Left ventricle myocardium inferior (tissue), 1 donor: ENCODE measurements around the gene INSYN2A. TPM values are rescaled to one million over a fixed set of nuclear protein-coding genes. Genes with fewer than 3 reads are reported as not detected.

Source experiments
- DNase-seq: peaks from one replicate; pipeline ENCODE4 v3.0.0-alpha.2; 2020
- H3K27ac ChIP-seq: fragments of 200-600 bp; replicated peaks from 2 replicates; pipeline ENCODE4 v1.8.0; 2021
- H3K27me3 ChIP-seq: fragments of 200-600 bp; 2 replicates; pipeline ENCODE4 v1.8.0; 2021; ENCODE audit warnings: low read depth
- H3K36me3 ChIP-seq: fragments of 200-600 bp; 2 replicates; pipeline ENCODE4 v1.8.0; 2021
- H3K4me1 ChIP-seq: fragments of 200-600 bp; 2 replicates; pipeline ENCODE4 v1.8.0; 2021
- H3K4me3 ChIP-seq: fragments of 200-600 bp; 2 replicates; pipeline ENCODE4 v1.8.0; 2021; ENCODE audit warnings: mild to moderate bottlenecking, moderate library complexity
- H3K9me3 ChIP-seq: fragments of 200-600 bp; replicated peaks from 2 replicates; pipeline ENCODE4 v1.8.0; 2021
- CTCF ChIP-seq: fragments of 200-600 bp; IDR thresholded peaks from 2 replicates; pipeline ENCODE4 v1.8.0; 2021; ENCODE audit warnings: antibody characterized with exemption, mild to moderate bottlenecking, borderline replicate concordance
- intact Hi-C: fragments of 100-400 bp; cut with micrococcal nuclease; formaldehyde crosslinking; loops from one replicate; pipeline ENCODE4 v1.11.0; 2022
- total RNA-seq: library from RNA; stranded (reverse); fragmentation: NEBNext Ultra II Directional; extraction: Animal tissue kit (Norgen Biotek cat#: 25700); gene quantifications from one replicate; pipeline ENCODE4 v1.2.1, GENCODE V29; 2021
- donor health status: DM: no; HTN: yes; CAD: no; lungs with severe emphysema.

Gene INSYN2A
- total RNA-seq, 1 donor from 2014 or later, result not detected

GRCh38 chr10:127195571-127196281 is 665 bp downstream of the INSYN2A start:
- Histone ChIP-seq H3K4me1 (peaks cover 25% of the 10 kb centered on the region), H3K36me3 (no peaks in the 10 kb centered on the region), H3K4me3 (peak overlapping the region; percentile 67), H3K27ac (no peak overlapping the region), H3K27me3 (peaks cover 21% of the 10 kb centered on the region), H3K9me3 (no peaks in the 10 kb centered on the region)
- no peak for DNase-seq
- no peak for TF ChIP-seq CTCF
- intact Hi-C loops, result no loop called here

GRCh38 chr10:127195041-127195506 is 1.3 kb downstream of the INSYN2A start:
- intact Hi-C loops, result no loop called here
- Histone ChIP-seq H3K4me3 (peak overlapping the region; percentile 67), H3K27ac (no peak overlapping the region), H3K9me3 (no peaks in the 10 kb centered on the region), H3K27me3 (peaks cover 21% of the 10 kb centered on the region), H3K36me3 (no peaks in the 10 kb centered on the region), H3K4me1 (peaks cover 25% of the 10 kb centered on the region)
- no peak for TF ChIP-seq CTCF
- no peak for DNase-seq

DNA sequence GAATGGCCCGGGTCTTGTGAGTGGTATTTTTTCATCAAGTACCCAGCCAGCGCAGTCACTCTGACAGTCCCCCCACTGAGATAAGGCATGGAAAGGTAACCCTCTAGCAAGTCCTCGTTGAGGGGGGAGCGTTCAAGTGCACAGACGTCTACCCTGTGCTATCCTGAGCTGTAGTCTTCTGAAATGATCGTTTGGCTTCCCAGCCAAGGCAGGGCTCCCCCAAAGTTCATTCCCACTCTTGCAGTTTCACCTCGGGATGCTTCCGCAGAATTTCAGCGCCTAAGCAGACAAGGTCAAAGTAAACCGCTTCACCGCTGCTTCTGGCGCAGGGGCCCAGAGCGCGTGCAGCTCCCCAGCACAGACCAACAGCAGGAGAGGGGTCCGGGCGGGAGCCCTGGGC is 1.8 kb downstream of the INSYN2A start:
- no peaks in the 10 kb centered on the region for H3K36me3 ChIP-seq
- no peaks in the 10 kb centered on the region for H3K9me3 ChIP-seq

DNA sequence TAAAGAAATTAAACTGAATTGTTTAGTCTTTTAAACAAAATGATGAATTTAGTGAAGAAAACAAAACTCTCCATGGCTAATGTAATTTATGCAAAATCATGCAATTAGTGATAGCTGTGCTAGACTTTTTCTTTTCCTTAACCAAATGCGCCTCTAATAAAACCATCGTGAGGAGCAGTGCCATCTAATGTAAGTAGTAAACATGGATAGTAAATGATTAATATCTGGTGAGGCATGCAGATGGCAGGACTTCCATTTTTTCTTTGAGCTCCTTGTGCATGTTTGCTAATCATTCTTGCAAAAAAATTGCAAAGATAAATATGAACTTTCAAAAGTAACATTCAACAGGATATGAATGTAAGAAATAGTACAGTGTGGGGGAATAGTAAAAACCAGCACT is 2.3 kb downstream of the INSYN2A start:
- DNase-seq, result no peak
- H3K36me3 ChIP-seq, result no peaks in the 10 kb centered on the region
- no peak overlapping the region for H3K4me3 ChIP-seq
- TF ChIP-seq CTCF, result no peak
- H3K9me3 ChIP-seq, result no peaks in the 10 kb centered on the region
- intact Hi-C loops, result no loop called here
- H3K4me1 ChIP-seq, result peaks cover 25% of the 10 kb centered on the region
- H3K27me3 ChIP-seq, result peaks cover 21% of the 10 kb centered on the region
- H3K27ac ChIP-seq, result no peak overlapping the region

More for the DNA sequence above, 1.8 kb downstream of the INSYN2A start:
- H3K27ac ChIP-seq, result no peak overlapping the region
- no peak for TF ChIP-seq CTCF
- peaks cover 25% of the 10 kb centered on the region for H3K4me1 ChIP-seq
- intact Hi-C loops, result no loop called here
- DNase-seq, result no peak
- peak overlapping the region; percentile 67 for H3K4me3 ChIP-seq
- H3K27me3 ChIP-seq, result peaks cover 21% of the 10 kb centered on the region

GRCh38 chr10:127193125-127193524 is 3.3 kb downstream of the INSYN2A start:
- H3K36me3 ChIP-seq, result no peaks in the 10 kb centered on the region
- intact Hi-C loops, result no loop called here
- TF ChIP-seq CTCF, result no peak
- no peaks in the 10 kb centered on the region for H3K9me3 ChIP-seq
- H3K4me1 ChIP-seq, result peaks cover 25% of the 10 kb centered on the region
- no peak overlapping the region for H3K27ac ChIP-seq
- no peak for DNase-seq
- peaks cover 21% of the 10 kb centered on the region for H3K27me3 ChIP-seq
- H3K4me3 ChIP-seq, result no peak overlapping the region
